ENCODE results near the gene CRYBA4. TPM values are rescaled to one million over a fixed set of nuclear protein-coding genes. Genes with fewer than 3 reads are reported as not detected.

The CRYBA4 gene
- total and polyA plus RNA-seq, 10 of the 15 experiments (the other 5 are each of a cell fraction or from before 2014, with no cell fraction given), result 0.12 to 0.17 TPM; not detected in 8

- ATAC-seq (peak; percentile 80), FAIRE-seq (peak; percentile 96), DNase-seq (ENCODE audit: low read depth, low spot score) (peak; percentile 53)
- peaks cover 27% of the 10 kb centered on the region for H3K79me2 ChIP-seq (ENCODE audit: control insufficient read depth, insufficient read depth, low read length)
- H3K4me2 ChIP-seq (ENCODE audit: control insufficient read depth, insufficient read depth), result no peak overlapping the region
- H3K9ac ChIP-seq (ENCODE audit: control insufficient read depth, insufficient read depth, low read length), result no peak overlapping the region
- POLR2A ChIA-PET, result interaction anchor here (0.6 kb wide), 1 partner anchor 1576 kb away, joined by 3 read pairs; no protein-coding TSS in a partner anchor
- no peaks in the 10 kb centered on the region for H3K27me3 ChIP-seq (replicated peaks in 1 of 2; ENCODE audit: control insufficient read depth in 2 of 2, insufficient read depth in 2 of 2, low read length in 1 of 2)
- H3K9me3 ChIP-seq (replicated peaks; ENCODE audit: control insufficient read depth, insufficient read depth, low read length), result no peaks in the 10 kb centered on the region
- TF ChIP-seq SMC3 (IDR thresholded peaks at IDR 0.05; ENCODE audit: borderline replicate concordance, low read length), result peak; percentile 79
- 0 out of 3 replicates have a peak, but pooled peaks have one; percentile 36 for TF ChIP-seq POU2F2 (IDR thresholded peaks at IDR 0.05; ENCODE audit: borderline replicate concordance, low read depth, low read length)
- TF ChIP-seq SPI1 (IDR thresholded peaks at IDR 0.05; ENCODE audit: borderline replicate concordance, insufficient read depth, low read depth, low read length), result peak; percentile 58; the same call in 1 of the 2 replicates
- peak; percentile 87 to 97 (median 96) for TF ChIP-seq CTCF (IDR thresholded peaks at IDR 0.05 in 2 of 3, conservative IDR thresholded peaks at IDR 0.05 in 1 of 3; ENCODE audit: control insufficient read depth in 2 of 3, extremely low read depth in 1 of 3, insufficient read depth in 1 of 3, low read depth in 3 of 3, low read length in 3 of 3)
- TF ChIP-seq, protein P1, sequence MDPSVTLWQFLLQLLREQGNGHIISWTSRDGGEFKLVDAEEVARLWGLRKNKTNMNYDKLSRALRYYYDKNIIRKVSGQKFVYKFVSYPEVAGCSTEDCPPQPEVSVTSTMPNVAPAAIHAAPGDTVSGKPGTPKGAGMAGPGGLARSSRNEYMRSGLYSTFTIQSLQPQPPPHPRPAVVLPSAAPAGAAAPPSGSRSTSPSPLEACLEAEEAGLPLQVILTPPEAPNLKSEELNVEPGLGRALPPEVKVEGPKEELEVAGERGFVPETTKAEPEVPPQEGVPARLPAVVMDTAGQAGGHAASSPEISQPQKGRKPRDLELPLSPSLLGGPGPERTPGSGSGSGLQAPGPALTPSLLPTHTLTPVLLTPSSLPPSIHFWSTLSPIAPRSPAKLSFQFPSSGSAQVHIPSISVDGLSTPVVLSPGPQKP (IDR thresholded peaks at IDR 0.05; ENCODE audit: low read depth, low read length), result no peak
- TF ChIP-seq ZNF592 (IDR thresholded peaks at IDR 0.05), result 0 out of 2 replicates have a peak, but pooled peaks have one; percentile 23
- 0 out of 2 replicates have a peak, but pooled peaks have one; percentile 27 for TF ChIP-seq EED (IDR thresholded peaks at IDR 0.05; ENCODE audit: low read depth)
- no peak for TF ChIP-seq BRCA1 (IDR thresholded peaks at IDR 0.05; ENCODE audit: low read depth, low read length)
- TF ChIP-seq NR2F1 (conservative IDR thresholded peaks at IDR 0.05), result no peak
- TF ChIP-seq STAT3 (IDR thresholded peaks at IDR 0.05; ENCODE audit: low read depth, low read length), result no peak
- no peak for TF ChIP-seq IKZF1 (conservative IDR thresholded peaks at IDR 0.05)
- TF ChIP-seq RAD21 (IDR thresholded peaks at IDR 0.05; ENCODE audit: insufficient read depth, low read depth, low read length), result peak; percentile 96
- TF ChIP-seq YY1 (IDR thresholded peaks at IDR 0.05; ENCODE audit: low read depth, low read length), result 0 out of 2 replicates have a peak, but pooled peaks have one; percentile 38
- intact Hi-C loops (cut with micrococcal nuclease; ENCODE audit: unreplicated experiment) (loop anchor here (1.0 kb wide), 1 partner anchor 77 kb away; no protein-coding TSS in a partner anchor), in situ Hi-C loops (cut with MboI) (no loop called here)
- RAD21 ChIA-PET (ENCODE audit: unreplicated experiment), result interaction anchor here (0.6 to 1.1 kb wide), 9 partner anchors 26 to 652 kb away, joined by 3 to 4 read pairs (median 3); no protein-coding TSS in a partner anchor
- BruUV-seq (replicated peaks), result no TSS peak
- no peak overlapping the region for H3K4me3 ChIP-seq
- no peak overlapping the region for H3K27ac ChIP-seq (ENCODE audit: control insufficient read depth, insufficient read depth)
- SMC1A ChIA-PET (ENCODE audit: uncharacterized antibody, unreplicated experiment), result interaction anchor here (0.6 to 1.1 kb wide), 3 partner anchors 86 to 1330 kb away, joined by 3 read pairs; no protein-coding TSS in a partner anchor
- H3K4me1 ChIP-seq (ENCODE audit: control insufficient read depth, insufficient read depth, low read length), result peaks cover 14% of the 10 kb centered on the region
- no peak overlapping the region for H2AFZ ChIP-seq (ENCODE audit: control insufficient read depth, low read depth, low read length)
- H3K36me3 ChIP-seq (ENCODE audit: control insufficient read depth in 2 of 2, insufficient read depth in 2 of 2, low read length in 1 of 2), result peaks cover 3 to 5% of the 10 kb centered on the region in 2 experiments; a peak in 3 of 4 replicates
- no peaks in the 10 kb centered on the region for H4K20me1 ChIP-seq (ENCODE audit: control insufficient read depth, insufficient read depth)
- 49% methylated on average over 8 of the region's 9 CpGs for WGBS (ENCODE audit: insufficient coverage, insufficient replicate concordance, low lambda C conversion rate, missing lambda C conversion rate)
- CTCF ChIA-PET, result interaction anchor here (0.6 to 1.5 kb wide), 26 partner anchors 12 to 1198 kb away, joined by 3 to 6 read pairs (median 3); no protein-coding TSS in a partner anchor
These were observed 57.4 kb downstream of the CRYBA4 start for GRCh38 chr22:26679003-26679629.
